GM10248 (cell line): Measurements from ENCODE around the gene CCDC187.
A peak's percentile ranks its signal among the peaks of the same experiment; 100 is the strongest.
"Not testable (repeated sequence)": the region's sequence is repeated elsewhere in the genome, so short reads cannot be mapped to it uniquely, and the experiment has no call there.

Experiments used
- CTCF ChIA-PET: fragments of 300-600 bp; sonication (Branson Sonifier 250); formaldehyde crosslinking; extraction: SDS; loops from one replicate; lab custom pipeline; 2021; ENCODE audit warnings: antibody characterized with exemption; lab: Yijun Ruan, JAX
- POLR2A ChIA-PET: fragments of 350-650 bp; sonication (Branson Sonifier 250); formaldehyde crosslinking; extraction: SDS; loops from one replicate; lab custom pipeline; 2020; ENCODE audit warnings: antibody characterized with exemption; lab: Yijun Ruan, JAX
- DNase-seq: peaks from one replicate; pipeline ENCODE4 v3.0.0; 2012; ENCODE audit errors: extremely low spot score
- TF ChIP-seq, protein P1 (sequence below): IDR thresholded peaks from 2 replicates; pipeline ENCODE4 v1.5.1; 2012; ENCODE audit warnings: mild to moderate bottlenecking, low read depth; ENCODE audit errors: extremely low read depth, missing control alignments, control extremely low read depth

CCDC187 gene

DNA sequence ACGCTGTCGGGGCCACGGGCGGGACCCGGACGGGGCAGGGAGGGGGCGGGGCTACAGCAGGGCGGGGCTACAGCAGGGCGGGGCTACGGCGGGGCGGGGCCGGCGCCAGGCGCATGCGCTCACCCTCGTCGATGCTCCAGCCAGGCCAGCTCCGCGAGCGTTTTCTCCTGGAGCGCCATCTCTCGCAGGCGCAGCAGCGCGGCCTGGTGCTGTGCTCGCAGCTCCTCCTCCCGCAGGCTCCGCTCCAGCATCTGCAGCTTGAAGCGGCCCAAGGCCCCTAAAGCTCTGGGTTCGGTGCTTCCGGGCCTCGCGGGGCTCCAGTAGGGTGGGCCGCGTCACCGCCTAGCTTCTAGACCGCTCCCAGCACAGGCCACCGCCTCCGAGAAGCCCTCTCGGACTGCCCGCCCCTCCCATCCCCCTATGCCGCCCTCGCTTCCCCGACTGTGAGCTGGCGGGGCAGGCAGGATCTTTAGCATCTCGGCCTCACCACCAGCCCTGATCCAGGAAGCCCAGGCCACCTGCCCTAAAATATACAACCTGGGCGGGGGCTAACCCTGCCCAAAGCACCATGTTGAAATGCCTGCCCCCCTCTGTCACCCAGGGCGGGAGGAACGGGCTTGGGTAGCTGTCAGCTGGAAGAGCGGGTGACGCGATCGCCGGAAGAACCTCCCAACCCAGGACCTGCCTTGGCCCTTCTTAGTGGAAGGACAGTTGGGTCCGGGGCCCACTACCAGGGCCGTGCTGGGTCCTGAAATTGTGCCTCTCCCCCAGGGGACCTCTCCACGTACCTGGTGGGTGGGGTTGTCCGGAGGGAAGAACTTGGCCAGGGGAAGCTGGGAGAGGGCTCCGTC lies 36.4 kb downstream of the CCDC187 start:
- peak; percentile 99 for DNase-seq
- TF ChIP-seq, protein P1, sequence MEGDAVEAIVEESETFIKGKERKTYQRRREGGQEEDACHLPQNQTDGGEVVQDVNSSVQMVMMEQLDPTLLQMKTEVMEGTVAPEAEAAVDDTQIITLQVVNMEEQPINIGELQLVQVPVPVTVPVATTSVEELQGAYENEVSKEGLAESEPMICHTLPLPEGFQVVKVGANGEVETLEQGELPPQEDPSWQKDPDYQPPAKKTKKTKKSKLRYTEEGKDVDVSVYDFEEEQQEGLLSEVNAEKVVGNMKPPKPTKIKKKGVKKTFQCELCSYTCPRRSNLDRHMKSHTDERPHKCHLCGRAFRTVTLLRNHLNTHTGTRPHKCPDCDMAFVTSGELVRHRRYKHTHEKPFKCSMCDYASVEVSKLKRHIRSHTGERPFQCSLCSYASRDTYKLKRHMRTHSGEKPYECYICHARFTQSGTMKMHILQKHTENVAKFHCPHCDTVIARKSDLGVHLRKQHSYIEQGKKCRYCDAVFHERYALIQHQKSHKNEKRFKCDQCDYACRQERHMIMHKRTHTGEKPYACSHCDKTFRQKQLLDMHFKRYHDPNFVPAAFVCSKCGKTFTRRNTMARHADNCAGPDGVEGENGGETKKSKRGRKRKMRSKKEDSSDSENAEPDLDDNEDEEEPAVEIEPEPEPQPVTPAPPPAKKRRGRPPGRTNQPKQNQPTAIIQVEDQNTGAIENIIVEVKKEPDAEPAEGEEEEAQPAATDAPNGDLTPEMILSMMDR = peak; percentile 56
- POLR2A ChIA-PET = interaction anchor here (0.6 to 1.0 kb wide), 2 partner anchors 8 to 11 kb away, joined by 3 to 4 read pairs; no protein-coding TSS in a partner anchor
- CTCF ChIA-PET = interaction anchor here (0.7 to 4.6 kb wide), 14 partner anchors 9 to 145 kb away, joined by 3 to 26 read pairs (median 4); no protein-coding TSS in a partner anchor

DNA sequence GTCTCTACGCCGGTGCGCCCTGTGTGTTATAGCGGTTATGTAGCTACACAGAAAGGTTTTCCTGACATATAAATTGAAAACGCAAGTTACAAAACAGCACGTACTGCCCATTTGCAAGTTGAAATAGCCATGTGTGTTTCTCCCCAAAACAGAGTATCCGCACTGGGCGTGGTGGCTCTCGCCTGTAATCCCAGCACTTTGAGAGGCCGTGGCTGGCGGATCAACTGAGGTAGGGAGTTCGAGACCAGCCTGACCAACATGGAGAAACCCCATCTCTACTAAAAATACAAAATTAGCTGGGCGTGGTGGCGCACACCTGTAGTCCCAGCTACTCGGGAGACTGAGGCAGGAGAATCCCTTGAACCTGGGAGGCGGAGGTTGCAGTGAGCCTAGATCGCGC lies 37.3 kb downstream of the CCDC187 start:
- DNase-seq = not testable (repeated sequence)
- POLR2A ChIA-PET = interaction anchor here (0.6 to 1.0 kb wide), 2 partner anchors 9 to 12 kb away, joined by 3 to 4 read pairs; no protein-coding TSS in a partner anchor
- CTCF ChIA-PET = interaction anchor here (0.7 to 4.6 kb wide), 9 partner anchors 8 to 99 kb away, joined by 3 to 26 read pairs (median 6); no protein-coding TSS in a partner anchor

DNA sequence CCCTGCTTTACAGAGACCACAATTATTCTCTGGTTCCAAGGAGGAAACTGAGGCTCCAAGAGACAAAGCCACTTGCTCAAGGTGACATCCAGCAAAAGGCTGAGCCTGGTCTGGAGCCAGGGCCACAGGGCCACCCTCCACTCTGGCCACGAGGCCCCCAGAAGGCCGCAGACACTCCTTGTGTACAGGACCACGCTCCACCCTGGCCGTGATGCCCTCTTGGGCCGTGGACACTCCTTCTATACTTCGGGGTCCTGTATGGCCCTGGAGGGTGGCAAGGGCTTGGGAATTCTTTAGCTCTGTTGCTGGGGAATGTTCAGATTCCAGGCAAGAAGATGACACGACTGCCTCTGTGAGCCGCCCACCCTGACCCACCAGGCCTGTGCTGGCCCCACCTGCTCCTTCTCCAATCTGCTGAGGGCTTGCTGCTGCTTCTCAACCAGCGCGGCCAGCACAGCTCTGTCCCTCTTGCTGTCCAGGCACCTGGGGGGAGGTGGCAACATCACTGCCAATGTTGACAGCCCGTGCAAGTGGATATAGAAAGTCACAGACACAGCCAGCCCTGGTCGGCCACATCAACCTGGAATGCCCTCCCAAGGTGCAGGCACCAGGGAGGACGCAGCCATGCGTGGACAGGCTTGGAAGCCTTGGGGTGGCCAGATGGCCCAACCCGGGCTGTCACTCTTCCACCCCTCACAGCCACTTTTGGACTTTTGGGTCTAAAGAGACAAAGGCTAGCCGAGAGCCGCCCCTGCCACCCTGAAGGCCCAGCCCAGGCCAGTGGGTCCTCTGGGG lies 38.1 kb downstream of the CCDC187 start:
- ChIA-PET CTCF (interaction anchor here (1.6 to 4.6 kb wide), 2 partner anchors 18 to 21 kb away, joined by 4 to 23 read pairs; no protein-coding TSS in a partner anchor), POLR2A (no interaction called here)
- DNase-seq = no peak
- TF ChIP-seq, protein P1 = no peak

DNA sequence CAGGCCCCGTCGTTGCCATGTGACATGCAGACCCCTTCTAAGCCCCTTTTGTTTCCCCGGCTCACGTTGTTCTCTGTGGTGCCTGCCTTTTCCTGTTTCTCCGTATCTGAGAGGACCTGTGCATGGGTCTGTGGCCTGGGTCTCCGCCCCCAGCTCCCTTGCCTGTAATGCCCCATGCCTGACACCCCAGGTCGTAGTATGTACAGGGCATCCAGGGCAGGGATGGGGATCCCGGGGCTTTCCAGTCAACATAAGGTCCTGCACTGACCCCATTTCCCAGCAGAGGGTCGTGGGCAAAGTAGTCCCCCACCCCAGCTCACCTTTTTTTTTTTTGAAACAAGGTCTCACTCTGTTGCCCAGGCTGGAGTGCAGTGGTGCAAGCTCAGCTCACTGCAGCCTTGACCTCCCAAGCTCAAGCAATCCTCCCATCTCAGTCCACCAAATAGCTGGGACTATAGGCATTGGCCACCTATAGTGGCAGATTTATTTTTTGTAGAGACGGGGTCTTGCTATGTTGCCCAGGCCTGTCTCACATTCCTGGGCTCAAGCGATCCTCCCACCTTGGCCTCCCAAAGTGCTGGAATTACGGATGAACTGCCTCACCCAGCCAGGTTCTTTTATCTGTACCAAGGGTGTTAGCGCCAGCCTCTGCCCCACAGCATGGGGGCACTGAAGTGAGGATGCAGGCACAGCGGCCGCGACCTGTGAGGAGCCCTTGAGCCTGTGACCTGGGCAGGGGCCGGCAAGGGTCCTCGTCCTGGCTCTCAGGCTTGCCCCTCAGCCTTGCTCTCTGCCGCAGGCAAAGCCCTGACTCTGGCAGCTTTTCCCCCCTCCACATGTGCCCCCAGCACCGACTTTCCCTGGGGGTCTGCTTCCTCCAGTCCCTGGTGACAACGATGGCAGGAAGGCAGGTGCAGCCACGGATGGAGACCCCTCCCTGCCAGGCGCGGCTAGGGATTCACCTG lies 39.2 kb downstream of the CCDC187 start:
- DNase-seq = no peak
- CTCF ChIA-PET = interaction anchor here (0.9 to 4.6 kb wide), 4 partner anchors 10 to 94 kb away, joined by 3 to 23 read pairs (median 4); no protein-coding TSS in a partner anchor
- TF ChIP-seq, protein P1 = no peak

DNA sequence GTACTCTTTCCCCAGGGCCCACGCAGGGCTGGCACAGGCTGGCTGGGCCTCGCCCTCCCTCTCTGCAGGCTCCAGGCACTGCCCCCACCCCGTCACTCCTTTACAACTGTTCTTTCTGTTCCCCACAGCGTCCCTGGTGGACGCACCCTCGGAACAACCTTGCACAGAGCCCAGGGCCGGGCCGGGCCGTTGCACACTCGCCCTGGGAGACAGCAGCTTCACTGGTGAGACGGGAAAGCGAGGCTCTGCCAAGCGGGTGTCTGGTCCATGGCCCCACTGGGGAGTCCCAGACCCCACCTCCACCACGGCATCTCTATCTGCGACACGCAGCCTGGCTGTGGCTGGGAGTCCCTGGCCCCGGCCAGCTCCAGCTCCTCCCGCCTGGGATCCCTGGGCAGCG lies 39.9 kb downstream of the CCDC187 start:
- no peak for DNase-seq
- ChIA-PET POLR2A (no interaction called here), CTCF (interaction anchor here (0.9 to 1.0 kb wide), 2 partner anchors 10 to 93 kb away, joined by 3 read pairs; no protein-coding TSS in a partner anchor)
- TF ChIP-seq, protein P1 = no peak

More for the DNA sequence above, 39.2 kb downstream of the CCDC187 start:
- POLR2A ChIA-PET = no interaction called here

DNA sequence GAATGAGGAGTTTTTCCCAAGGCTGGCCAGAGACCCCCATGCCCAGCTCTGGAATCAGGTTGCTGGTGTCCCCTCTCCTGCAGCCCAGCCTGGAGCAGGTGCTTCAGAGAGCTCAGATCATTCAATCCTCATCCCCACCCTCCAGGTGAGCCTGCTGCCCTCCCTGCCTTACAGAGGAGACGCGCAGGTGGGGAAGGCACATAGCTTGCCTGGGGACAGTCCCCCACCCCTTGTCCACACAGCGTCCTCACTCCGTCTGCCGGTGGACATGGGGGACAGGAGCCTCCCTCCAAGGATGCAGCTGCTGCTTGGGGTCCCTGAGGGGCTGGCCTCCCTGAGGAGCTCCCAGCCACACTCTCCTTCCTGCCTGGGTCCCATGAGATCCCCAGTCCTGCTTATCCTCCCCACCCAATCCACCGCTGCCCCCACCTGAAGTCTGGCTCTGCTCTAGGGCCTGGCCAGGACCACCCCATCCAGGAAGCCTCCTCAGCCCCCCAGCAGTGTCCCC lies 41.2 kb downstream of the CCDC187 start:
- TF ChIP-seq, protein P1 = no peak
- DNase-seq = no peak
- ChIA-PET POLR2A (no interaction called here), CTCF (interaction anchor here (0.8 to 2.4 kb wide), 3 partner anchors 12 to 48 kb away, joined by 3 to 6 read pairs (median 3); no protein-coding TSS in a partner anchor)
